CD4-positive, alpha-beta T cell treated with Interleukin-21 for 1 hour (primary cell): Measurements from ENCODE around the gene KPNA4.
A peak's percentile ranks its signal among the peaks of the same experiment; 100 is the strongest.
"Not testable (repeated sequence)": the region's sequence is repeated elsewhere in the genome, so short reads cannot be mapped to it uniquely, and the experiment has no call there.

Experiments used
- DNase-seq: peaks from one replicate; pipeline ENCODE4 v3.0.0-alpha.2; 2020

Gene KPNA4

GRCh38 chr3:160565442-160566403, at the start of gene KPNA4:
Gene KPNA4, minus strand, starts transcription at chr3:160565571. Its CDS starts 289 bp downstream, at chr3:160565282.
- DNase-seq: peak; percentile 98

GRCh38 chr3:160613661-160614060, 48.3 kb upstream of the KPNA4 start:
- DNase-seq: no peak

GRCh38 chr3:160612386-160613075, 47.2 kb upstream of the KPNA4 start:
- no peak for DNase-seq

GRCh38 chr3:160611141-160611540, 45.8 kb upstream of the KPNA4 start:
- no peak for DNase-seq

GRCh38 chr3:160608870-160609269, 43.5 kb upstream of the KPNA4 start:
- DNase-seq: no peak

GRCh38 chr3:160607826-160608225, 42.5 kb upstream of the KPNA4 start:
- DNase-seq: no peak

- no peak for DNase-seq
Measured at GRCh38 chr3:160605315-160605714, 39.9 kb upstream of the KPNA4 start.

- not testable (repeated sequence) for DNase-seq
Measured at GRCh38 chr3:160603845-160604244, 38.5 kb upstream of the KPNA4 start.

GRCh38 chr3:160602259-160602658, 36.9 kb upstream of the KPNA4 start:
- no peak for DNase-seq

- no peak for DNase-seq
Measured at GRCh38 chr3:160601288-160601687, 35.9 kb upstream of the KPNA4 start.

GRCh38 chr3:160598865-160599264, 33.5 kb upstream of the KPNA4 start:
- no peak for DNase-seq

- no peak for DNase-seq
Measured at GRCh38 chr3:160588023-160588422, 22.7 kb upstream of the KPNA4 start.

GRCh38 chr3:160587105-160587504, 21.7 kb upstream of the KPNA4 start:
- DNase-seq: no peak

- DNase-seq: no peak
Measured at GRCh38 chr3:160586679-160587078, 21.3 kb upstream of the KPNA4 start.

- DNase-seq: no peak
Measured at GRCh38 chr3:160583451-160583850, 18.1 kb upstream of the KPNA4 start.

- DNase-seq: no peak
Measured at GRCh38 chr3:160580938-160581337, 15.6 kb upstream of the KPNA4 start.

- no peak for DNase-seq
Measured at GRCh38 chr3:160577556-160578195, 12.3 kb upstream of the KPNA4 start.

GRCh38 chr3:160577093-160577492, 11.7 kb upstream of the KPNA4 start:
- DNase-seq: no peak

GRCh38 chr3:160576621-160577020, 11.2 kb upstream of the KPNA4 start:
- DNase-seq: no peak

GRCh38 chr3:160575589-160575988, 10.2 kb upstream of the KPNA4 start:
- DNase-seq: no peak

GRCh38 chr3:160574636-160575035, 9.3 kb upstream of the KPNA4 start:
- DNase-seq: no peak

- DNase-seq: not testable (repeated sequence)
Measured at GRCh38 chr3:160573955-160574525, 8.7 kb upstream of the KPNA4 start.
